Fibroblast of villous mesenchyme (primary cell): Measurements from ENCODE around the gene S100A2. TPM values are rescaled to one million over a fixed set of nuclear protein-coding genes. Genes with fewer than 3 reads are reported as not detected.
A peak's percentile ranks its signal among the peaks of the same experiment; 100 is the strongest.

ENCODE experiments used
- DNase-seq: peaks from one replicate; pipeline ENCODE4 v3.0.0-alpha.2; 2010; ENCODE audit warnings: low read depth
- H3K4me3 ChIP-seq: 2 replicates; pipeline ENCODE4 v1.5.1; 2011; ENCODE audit warnings: low read depth, mild to moderate bottlenecking, low read length
- CTCF ChIP-seq: IDR thresholded peaks from 2 replicates; pipeline ENCODE4 v1.5.1; 2012; ENCODE audit warnings: low read depth, mild to moderate bottlenecking, low read length; ENCODE audit not compliant: insufficient read depth
- total RNA-seq: library from RNA; depleted of rRNA; stranded (reverse); fragments of >200 nt; gene quantifications from 2 replicates; pipeline ENCODE4 v1.2.3, GENCODE V29; 2012

Gene S100A2
- total RNA-seq, 1 donor, result 2.2 TPM

GRCh38 chr1:153612111-153612754 is 46.6 kb upstream of the S100A2 start:
- H3K4me3 ChIP-seq, result peak overlapping the region; percentile 62
- TF ChIP-seq CTCF, result no peak
- no peak for DNase-seq

- DNase-seq, result no peak
- H3K4me3 ChIP-seq, result peak overlapping the region; percentile 62
- no peak for TF ChIP-seq CTCF
Observed at GRCh38 chr1:153611356-153611755, 45.7 kb upstream of the S100A2 start.

- peak overlapping the region; percentile 62 for H3K4me3 ChIP-seq
- no peak for DNase-seq
- TF ChIP-seq CTCF, result no peak
Observed at GRCh38 chr1:153610811-153611301, 45.2 kb upstream of the S100A2 start.

GRCh38 chr1:153610334-153610733 is 44.7 kb upstream of the S100A2 start:
- DNase-seq, result no peak
- no peak for TF ChIP-seq CTCF
- H3K4me3 ChIP-seq, result no peak overlapping the region

- TF ChIP-seq CTCF, result no peak
- DNase-seq, result no peak
- no peak overlapping the region for H3K4me3 ChIP-seq
Observed at GRCh38 chr1:153609585-153609907, 43.9 kb upstream of the S100A2 start.

GRCh38 chr1:153608742-153609584 is 43.3 kb upstream of the S100A2 start:
- no peak for TF ChIP-seq CTCF
- H3K4me3 ChIP-seq, result peak overlapping the region; percentile 29
- DNase-seq, result peak; percentile 89
